NOMO-1 (cell line): ENCODE data around the gene SH3RF1.
"Not testable (repeated sequence)": the region's sequence is repeated elsewhere in the genome, so short reads cannot be mapped to it uniquely, and the experiment has no call there.

ENCODE experiments used
- DNase-seq, 2 experiments: peaks; one replicate each; lab custom pipeline; 2025; ENCODE audit not compliant: unreplicated experiment in 2 of 2; lab: John Stamatoyannopoulos, UW

Gene SH3RF1

GRCh38 chr4:169229571-169230028 lies 41.2 kb downstream of the SH3RF1 start:
- no peak for DNase-seq

- no peak for DNase-seq
Measured at GRCh38 chr4:169228076-169228475, 42.7 kb downstream of the SH3RF1 start.

DNA sequence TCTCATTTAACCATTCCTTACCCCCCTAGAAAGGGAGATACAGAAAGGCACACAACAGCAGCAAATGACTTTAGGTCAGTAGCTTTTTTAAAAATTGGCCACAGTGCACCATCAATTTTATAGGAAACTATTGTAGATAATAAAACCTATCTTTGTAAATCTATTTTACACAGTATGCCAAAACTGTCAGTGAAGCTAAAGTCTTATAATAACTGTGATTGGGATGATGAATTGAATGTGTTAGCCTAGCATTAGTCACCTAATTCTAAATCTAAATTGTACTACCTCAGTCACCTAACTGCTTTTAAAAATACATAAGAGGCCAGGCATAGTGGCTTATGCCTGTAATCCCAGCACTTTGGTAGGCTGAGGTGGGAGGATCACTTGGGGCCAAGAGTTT lies 44.2 kb downstream of the SH3RF1 start:
- DNase-seq, result no peak

GRCh38 chr4:169225812-169226211 lies 44.9 kb downstream of the SH3RF1 start:
- DNase-seq, result peak in 1 of 2 experiments; percentile 29

DNA sequence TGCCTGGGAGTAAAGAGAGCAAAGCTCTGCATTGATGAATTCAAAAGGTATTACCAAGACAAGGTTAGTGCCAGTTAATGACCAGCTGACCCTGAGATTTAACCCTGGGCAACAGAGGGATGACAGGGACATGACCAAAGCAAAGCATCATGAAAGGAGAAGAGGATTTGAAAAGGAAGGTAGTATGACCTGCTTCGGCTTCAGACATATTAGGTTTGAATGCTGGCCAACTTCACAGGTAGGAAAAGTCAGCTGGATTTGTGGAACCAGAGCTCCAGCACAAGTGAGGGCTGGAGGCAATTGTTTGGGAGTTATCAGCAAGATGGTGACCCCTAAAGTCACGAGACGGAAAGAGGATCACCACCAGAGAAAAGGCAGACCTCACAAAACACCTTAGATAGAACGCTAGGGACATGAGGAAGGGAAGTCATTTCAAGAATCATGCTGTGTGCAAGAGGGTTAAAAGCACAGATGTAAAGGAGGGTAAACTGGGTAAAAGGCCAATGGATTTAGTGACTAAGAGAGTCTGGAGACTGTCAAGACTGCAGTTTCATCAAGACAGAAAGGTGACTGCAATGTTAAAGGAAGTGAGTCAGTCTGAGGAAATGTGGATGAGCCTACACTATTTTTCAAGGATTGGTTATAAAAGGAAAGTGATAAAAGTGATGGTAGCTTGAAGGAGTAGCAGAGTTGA lies 45.6 kb downstream of the SH3RF1 start:
- peak in 1 of 2 experiments; percentile 27 for DNase-seq

DNA sequence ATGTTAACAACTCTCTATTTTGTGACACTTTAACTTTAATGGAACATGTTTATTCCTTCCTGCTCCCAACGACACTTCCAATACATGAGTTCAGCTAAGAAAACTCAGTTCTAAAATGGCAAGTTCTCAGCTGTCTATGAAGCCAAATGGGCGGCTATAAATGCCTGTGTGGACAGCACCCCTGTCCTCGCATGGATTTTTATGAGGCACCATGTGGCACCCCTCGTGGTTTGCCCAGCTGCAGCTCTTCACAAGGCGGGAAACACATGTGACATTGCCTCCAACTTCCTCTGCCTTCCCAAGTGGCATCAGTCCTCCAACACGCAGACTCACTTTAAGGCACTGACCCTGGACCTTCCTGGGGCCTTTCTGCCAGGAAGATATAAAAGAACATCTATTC lies 48.0 kb downstream of the SH3RF1 start:
- no peak for DNase-seq

- no peak for DNase-seq
Measured at GRCh38 chr4:169221662-169222061, 49.1 kb downstream of the SH3RF1 start.

DNA sequence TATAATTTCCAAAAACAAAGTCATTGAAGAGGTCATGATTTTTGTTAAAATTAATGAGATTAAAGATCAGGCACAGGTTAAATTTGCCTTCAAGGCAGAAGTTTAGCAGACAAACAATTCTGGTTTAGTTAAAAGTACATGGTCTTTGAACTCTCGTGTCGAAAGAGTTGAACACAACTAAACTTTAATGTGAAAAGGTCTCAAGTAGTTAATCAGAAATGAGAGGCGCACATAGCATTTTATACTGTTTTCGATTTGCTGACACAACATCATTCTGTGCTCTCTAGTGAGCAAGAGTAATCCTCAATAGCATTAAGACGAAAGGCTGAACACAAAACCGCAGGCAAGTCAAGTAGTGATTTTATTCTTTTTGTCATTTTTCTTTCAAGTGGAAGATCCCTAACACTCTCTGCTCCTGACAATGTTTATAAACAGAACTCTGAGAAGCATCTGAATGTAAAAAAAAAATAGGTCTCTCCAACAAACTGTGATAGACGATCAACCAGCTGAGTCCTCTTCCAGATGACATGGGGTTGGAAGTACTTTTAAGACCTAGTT lies 49.8 kb downstream of the SH3RF1 start:
- DNase-seq, result no peak

- no peak for DNase-seq
Measured at GRCh38 chr4:169220447-169220846, 50.3 kb downstream of the SH3RF1 start.

DNA sequence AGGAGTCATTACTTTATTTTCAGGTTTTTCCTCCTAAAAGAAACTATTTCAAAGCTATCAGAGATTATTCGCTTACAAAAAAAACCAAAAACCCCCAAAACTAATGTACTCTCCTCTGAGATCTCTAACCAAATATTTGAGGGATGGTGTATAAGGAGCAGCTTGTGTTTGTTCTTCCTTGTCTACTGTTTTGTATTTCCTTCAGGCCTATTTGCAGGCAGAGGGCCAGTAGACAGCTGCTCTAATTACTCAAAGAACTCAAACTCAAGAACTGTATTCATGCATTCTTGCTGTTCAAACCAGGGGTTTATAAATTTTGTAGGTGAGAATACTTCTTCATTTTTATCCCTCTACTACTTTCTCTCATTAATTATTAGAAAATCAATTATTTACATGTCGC lies 51.3 kb downstream of the SH3RF1 start:
- DNase-seq, result no peak

- no peak for DNase-seq
Measured at GRCh38 chr4:169215656-169216055, 55.1 kb downstream of the SH3RF1 start.

GRCh38 chr4:169212981-169213380 lies 57.8 kb downstream of the SH3RF1 start:
- no peak for DNase-seq

DNA sequence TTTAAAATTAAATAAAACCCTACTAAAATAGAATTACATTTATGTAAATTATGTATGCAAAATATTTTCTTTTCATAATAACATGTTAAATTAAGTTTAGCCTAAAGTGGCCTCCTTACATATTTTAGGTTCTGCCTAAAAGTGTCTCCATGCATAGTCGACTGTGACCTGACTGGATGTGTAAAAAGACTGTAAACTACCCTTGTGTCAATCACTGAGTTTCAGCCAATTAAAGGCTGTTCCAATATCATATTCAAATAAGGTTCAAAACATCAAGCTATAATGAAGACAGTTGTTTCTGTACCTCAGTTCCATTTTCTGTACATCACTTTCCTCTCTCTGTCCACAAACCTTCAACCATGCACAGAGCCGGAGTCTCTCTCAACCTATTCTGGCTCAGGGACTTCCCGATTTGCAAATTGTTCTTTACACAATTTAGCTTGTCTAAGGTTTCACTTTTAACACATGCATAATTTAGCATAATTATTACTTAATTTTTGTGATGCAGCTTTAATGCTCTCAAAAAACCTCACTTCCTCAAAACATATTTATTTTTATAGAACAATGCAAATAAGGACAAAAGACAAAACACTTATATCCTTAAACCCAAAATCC lies 60.1 kb downstream of the SH3RF1 start:
- DNase-seq, result peak; percentile 50 to 88

DNA sequence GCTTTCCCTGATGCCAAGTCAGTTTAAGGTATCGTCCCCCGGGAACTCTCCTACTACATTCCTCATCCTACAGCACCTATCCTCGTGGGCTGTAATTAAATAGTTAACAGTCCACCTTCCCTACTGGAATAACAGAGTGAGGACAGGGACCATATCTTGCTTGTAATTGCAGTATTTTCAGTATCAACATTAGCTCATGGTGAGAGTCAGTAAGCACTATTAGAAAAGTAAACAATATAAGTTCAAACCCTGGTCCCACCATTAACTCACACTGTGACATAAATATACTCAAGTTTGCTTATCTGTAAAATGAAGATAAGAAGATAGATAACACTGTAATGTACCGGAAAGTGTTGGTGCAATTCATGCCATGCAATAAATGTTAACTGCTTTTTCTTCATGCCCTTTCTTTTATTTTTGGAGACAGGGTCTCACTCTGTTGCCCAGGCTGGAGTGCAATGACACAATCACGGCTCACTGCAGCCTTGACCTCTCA lies 61.3 kb downstream of the SH3RF1 start:
- no peak for DNase-seq

GRCh38 chr4:169208516-169208915 lies 62.2 kb downstream of the SH3RF1 start:
- no peak for DNase-seq

GRCh38 chr4:169208090-169208455 lies 62.7 kb downstream of the SH3RF1 start:
- no peak for DNase-seq

DNA sequence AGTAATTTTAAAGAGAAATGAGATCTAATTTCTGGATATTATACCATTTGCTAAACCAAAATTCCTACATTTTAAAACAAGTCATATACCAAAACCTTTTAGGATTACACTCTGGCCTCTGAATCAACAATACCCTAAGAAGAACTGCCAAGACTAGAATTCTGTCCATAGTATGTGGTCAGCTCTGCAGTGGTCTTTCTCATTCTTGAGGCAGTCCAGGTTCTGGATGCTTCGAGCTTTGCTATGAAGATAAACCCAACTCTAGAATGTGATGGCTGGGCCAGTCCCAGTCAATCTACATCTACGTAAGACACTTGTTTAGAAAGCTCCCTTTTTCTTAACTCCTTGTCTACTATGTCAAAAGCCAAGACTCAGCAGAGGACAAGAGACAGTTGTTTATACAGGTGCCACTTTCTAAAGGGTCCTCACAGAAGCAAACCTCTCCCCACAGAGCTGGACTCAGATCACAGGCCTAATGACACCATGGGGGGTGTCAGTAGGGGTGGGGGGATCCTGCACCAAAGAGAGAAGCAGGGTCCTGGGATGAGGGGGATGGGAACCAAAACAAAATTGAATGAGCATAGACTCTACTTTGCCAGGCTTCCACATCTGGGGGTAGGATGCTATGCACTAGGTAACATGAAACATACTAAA lies 63.2 kb downstream of the SH3RF1 start:
- DNase-seq, result no peak

DNA sequence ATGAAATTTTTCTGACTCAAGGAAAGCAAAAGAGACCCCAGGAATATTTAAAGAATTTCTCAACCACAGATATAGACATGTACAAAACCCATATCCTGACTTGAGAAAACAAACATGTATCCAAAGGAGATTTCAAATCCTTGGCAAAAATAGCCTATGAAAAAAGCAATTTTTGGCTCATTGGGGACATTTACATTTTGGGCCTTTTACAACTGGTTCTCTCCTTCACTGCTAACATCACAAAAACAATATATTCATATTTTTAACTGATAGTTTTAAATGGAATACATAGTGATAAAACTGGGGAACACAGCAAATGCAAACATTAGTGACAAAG lies 65.0 kb downstream of the SH3RF1 start:
- no peak for DNase-seq

DNA sequence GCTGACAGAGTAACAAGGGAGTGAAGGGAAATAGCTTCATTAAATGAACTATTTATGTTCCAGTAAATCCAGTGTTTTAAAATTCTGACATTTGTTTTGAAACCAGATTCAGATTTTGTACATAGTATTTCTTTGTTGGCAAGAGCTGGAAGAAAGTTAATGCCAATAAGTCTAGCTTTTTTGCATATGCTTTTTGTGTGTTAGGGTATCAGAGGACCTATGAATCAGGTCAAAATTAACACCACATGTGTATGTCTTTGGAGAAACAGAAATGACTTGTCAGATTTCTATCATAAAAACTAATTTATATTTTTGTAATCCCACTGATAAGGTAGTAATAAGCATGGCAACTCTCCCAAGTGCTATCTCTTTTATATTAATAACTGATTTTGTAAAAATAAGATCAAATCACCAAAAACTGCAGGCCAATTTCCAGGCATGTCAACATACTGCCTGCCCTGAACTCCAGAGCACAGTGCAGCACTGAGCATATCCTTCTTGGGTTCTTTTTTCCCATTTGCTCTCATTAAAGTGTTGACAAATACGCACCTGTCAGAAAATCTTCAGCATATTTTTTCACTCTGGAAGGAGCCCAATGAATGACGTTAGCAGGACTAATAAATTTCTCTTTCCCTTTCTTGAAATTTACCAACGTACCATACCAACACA lies 65.5 kb downstream of the SH3RF1 start:
- DNase-seq, result no peak

DNA sequence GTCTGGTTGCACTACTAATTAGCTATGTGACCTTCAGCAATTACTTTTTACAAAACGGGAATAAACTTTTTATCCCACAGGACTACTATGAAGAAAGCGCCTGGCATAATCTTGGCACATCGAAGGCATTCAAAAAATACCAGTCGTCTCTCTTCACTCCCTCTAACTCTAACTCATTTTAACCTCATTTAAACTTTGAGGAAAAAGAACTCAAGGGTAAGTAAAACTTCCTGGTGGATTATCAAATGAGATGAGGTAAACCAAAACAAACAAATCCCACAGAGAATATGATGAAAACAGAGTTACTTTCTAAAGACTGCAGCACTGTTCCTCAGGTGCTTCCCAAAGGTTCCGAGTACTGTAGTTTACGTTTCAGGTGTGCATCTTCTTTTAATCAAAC lies 66.9 kb downstream of the SH3RF1 start:
- DNase-seq, result no peak

DNA sequence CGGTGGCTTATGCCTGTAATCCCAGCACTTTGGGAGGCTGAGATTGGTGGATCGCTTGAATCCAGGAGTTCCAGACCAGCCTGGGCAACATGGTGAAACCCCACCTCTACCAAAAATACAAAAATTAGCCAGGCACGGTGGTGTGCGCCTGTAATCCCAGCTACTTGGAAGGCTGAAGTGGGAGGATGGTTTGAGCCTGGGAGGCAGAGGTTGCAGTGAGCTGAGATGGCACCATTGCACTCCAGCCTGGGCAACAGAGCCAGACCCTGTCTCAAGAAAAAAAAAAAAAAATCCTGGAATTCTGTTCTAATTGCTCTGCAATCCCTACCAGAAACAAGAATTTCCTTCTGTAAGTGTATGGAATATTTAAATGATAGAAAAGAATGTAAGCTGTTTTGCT lies 67.5 kb downstream of the SH3RF1 start:
- not testable (repeated sequence) for DNase-seq
